Measurements from ENCODE around the gene B4GALT4.

DNA sequence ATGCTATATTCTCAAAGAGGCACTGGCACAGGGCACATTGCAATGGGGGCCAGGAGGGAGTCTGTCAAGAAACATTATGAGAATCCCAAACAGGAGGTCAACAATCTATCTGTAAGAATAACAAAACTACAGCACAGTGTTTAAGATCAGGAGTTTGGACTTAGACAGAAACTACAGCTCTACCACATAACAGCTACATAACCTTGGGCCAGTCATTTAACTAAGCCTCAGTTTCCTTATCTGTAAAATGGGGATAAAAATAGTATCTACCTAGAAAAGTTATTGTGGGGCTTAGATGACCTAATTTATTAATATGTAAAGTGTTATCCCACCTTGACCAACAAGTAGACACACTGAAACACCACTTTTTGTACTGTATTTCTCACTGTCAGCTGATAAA lies 9.9 kb downstream of the B4GALT4 start:
- TF ChIP-seq RCOR1 (IDR thresholded peaks at IDR 0.05; ENCODE audit: insufficient replicate concordance, low read length) (no peak), USF2 (IDR thresholded peaks at IDR 0.05; ENCODE audit: low read depth, low read length) (no peak), CHD1 (IDR thresholded peaks at IDR 0.05; ENCODE audit: low read depth, low read length) (no peak), POLR2A (IDR thresholded peaks at IDR 0.05; ENCODE audit: low read depth, low read length) (no peak), CTCF (conservative IDR thresholded peaks at IDR 0.05; ENCODE audit: low read depth, low read length) (no peak), MAZ (IDR thresholded peaks at IDR 0.05; ENCODE audit: borderline replicate concordance, low read depth, low read length) (no peak)
